Vagina (tissue), 2 donors: ENCODE measurements around the gene DNAH6.
"Not testable (repeated sequence)": the region's sequence is repeated elsewhere in the genome, so short reads cannot be mapped to it uniquely, and the experiment has no call there.

ENCODE experiments used
- POLR2A ChIP-seq, 2 donors: fragments of 450-650 bp; IDR thresholded peaks; one replicate each; pipeline ENCODE4 v1.6.1; 2017; ENCODE audit warnings: antibody characterized with exemption in 2 of 2, mild to moderate bottlenecking in 2 of 2, moderate library complexity in 2 of 2
- POLR2AphosphoS5 ChIP-seq, 2 donors: sonication (generic); formaldehyde crosslinking; IDR thresholded peaks; one replicate each; pipeline ENCODE4 v1.9.0; 2017; ENCODE audit warnings: antibody characterized with exemption in 2 of 2, mild to moderate bottlenecking in 2 of 2, low read depth in 1 of 2; ENCODE audit not compliant: insufficient read depth in 1 of 2
- TF ChIP-seq, protein P1 (sequence below), 3 experiments: fragments of 450-650 bp in 2 of 3; fragments of 200-600 bp in 1 of 3; sonication (generic) in 1 of 3; IDR thresholded peaks; one replicate each; pipeline ENCODE4 v1.5.1; 2017 to 2019; ENCODE audit warnings: antibody characterized with exemption in 3 of 3, mild to moderate bottlenecking in 2 of 3, moderate library complexity in 2 of 3

DNA sequence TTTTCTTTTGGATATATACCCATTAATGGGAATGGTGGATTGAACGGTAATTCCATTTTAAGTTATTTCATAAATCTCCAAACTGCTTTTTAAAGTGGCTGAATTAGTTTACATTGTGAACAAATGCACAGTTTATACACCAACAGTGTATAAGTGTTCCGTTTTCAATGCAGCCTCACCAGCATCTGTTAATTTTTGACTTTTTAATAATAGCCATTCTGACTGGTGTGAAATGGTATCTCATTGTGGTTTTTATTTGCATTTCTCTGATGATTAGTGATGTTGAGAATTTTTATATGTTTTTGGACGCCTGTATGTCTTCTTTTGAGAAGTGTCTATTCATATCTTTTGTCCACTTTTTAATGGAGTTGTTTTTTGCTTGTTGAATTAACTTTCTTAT lies 257.3 kb downstream of the DNAH6 start:
- TF ChIP-seq, protein P1, sequence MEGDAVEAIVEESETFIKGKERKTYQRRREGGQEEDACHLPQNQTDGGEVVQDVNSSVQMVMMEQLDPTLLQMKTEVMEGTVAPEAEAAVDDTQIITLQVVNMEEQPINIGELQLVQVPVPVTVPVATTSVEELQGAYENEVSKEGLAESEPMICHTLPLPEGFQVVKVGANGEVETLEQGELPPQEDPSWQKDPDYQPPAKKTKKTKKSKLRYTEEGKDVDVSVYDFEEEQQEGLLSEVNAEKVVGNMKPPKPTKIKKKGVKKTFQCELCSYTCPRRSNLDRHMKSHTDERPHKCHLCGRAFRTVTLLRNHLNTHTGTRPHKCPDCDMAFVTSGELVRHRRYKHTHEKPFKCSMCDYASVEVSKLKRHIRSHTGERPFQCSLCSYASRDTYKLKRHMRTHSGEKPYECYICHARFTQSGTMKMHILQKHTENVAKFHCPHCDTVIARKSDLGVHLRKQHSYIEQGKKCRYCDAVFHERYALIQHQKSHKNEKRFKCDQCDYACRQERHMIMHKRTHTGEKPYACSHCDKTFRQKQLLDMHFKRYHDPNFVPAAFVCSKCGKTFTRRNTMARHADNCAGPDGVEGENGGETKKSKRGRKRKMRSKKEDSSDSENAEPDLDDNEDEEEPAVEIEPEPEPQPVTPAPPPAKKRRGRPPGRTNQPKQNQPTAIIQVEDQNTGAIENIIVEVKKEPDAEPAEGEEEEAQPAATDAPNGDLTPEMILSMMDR (IDR thresholded peaks at IDR 0.05) = not testable (repeated sequence)
- TF ChIP-seq POLR2AphosphoS5 (IDR thresholded peaks at IDR 0.05; ENCODE audit: insufficient read depth in 1 of 2, low read depth in 1 of 2); POLR2A (IDR thresholded peaks at IDR 0.05): not testable (repeated sequence)
